ENCODE measurements around the gene SLC18B1.
A peak's percentile ranks its signal among the peaks of the same experiment; 100 is the strongest.

The SLC18B1 gene

DNA sequence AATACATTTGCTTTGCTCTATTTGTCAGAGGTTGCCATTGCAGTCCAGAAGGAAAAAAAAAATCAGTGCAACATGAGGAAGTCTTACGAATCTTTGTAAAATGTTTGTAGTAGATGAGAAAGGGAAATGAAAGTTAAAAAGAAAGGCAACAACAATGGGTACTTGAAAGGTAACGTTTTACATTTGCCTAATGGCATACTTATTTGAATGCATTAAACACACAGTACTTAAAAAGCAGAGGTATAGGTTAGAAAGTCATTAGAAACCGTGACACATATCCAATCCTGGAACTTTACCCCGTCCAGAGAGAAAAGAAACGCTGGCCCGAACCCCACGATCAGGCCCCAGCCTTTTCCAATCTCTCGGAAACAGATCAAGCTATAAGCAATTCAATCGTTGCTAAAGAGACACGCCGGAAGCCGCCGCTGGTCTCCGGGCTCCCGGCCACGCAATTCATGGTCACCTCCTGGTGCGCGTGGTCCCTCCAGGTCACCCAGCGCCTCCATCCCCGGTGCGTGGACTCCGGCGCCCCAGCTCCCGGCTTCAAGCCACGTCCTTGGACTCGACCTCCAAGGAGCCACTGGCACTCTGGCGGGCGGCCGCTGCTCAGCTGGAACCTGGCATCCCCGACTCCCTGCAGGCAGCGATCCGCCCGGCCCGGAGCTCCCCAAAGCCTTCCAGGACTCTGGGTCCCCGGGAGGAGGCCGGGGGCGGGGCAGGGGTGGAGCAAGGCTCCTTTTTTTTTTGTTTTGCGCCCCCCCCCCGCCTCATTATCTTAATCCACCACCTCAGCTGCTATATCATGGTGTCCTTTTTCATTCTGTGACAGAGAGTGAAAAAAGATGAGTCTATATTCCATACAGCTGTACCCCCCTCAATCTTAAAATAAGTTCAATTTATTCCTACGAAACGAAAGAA is at the start of gene SLC18B1:
Gene SLC18B1 (minus strand): TSS at position 687 of the 918 bp plus-strand sequence. CDS start 181 bp downstream, at position 506.
- DNase-seq: peak; percentile 53

DNA sequence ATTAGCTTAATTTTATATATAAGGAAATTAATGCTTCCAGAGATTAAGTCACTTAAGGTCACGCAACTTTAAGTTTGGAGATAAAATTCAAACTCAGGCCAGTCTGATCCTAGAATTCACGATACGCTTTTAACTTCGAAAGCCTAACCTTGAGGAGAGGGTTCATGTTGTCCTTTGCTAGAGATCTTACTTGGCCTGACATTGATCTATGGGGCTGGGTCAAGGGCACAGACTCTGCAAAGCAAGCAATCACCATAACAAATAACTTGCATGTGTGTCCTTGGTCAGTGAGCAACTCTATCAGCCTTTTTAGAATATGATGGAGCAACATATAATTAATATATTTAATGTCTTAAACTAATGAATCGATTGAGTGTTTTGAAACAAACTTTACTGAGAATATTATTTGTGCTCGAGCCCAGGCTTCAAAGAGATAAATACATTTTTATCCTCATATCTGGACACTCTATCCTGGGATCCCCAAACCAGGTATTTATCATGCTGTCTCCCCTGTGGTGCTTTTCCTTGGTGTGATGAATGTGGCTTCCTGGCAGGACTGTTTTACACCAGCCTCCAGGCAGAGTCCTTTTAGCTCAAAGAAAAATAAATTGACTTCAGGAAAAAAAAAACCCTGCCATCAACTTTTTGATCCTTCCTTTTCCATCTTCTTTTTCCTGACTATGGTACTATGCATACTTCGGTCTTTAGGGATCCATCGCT is 45.0 kb upstream of the SLC18B1 start:
- DNase-seq: no peak

DNA sequence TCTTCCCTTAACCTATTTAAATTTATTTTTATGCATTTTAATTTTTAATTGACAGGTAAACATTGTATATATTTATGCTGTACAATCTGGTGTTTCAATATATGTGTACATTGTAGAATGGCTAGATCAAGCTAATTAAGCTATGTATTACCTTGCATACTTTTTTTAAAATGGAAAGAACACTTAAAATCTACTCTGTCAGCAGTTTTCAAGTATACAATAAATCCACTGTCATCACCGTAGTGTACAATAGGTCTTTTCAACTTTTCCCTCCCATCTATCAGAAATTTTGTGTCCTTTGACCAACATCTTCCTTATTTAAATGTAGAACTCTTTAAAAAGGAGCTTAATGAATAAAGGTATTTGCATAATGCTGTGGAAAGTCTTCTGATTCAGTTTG is 43.5 kb upstream of the SLC18B1 start:
- no peak for DNase-seq

DNA sequence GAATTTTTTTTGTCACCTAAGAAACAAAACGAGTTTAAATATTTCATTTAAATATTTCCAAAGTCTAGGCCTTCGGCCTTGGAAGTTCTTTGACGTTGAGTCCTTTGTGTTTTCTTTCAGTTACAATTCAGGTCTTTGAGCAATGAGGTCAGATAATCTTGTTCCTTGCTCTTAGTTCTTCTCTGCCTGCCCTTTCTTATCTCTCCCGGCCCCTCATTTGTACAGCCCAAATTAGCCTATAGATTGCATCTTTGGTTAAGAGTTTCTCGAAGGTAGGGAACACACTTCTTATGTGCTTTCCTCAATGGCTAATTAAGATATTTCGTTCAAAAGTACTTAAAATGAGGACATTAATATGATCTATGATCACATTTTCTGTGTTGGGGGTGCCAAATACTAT is 34.5 kb upstream of the SLC18B1 start:
- DNase-seq: no peak

DNA sequence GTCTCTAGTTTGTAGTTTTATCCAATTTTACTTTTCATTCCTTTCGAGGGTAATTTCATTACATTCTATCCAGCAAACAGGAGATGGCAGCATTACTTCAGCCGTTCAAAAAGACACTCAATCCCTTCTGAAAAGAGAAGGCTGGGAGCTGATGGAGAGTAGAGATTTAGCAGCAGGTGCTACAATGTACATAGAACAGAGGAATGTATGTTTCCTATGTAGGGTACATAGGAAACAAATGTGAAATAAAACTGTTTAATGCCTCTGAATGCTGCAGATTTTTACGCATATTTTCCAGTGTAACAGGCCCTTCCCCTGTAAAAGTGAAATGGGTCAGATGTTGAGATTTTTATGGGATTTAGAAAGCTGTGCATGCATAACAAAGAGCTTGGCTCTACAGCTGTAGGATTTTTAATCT is 31.9 kb upstream of the SLC18B1 start:
- no peak for DNase-seq

DNA sequence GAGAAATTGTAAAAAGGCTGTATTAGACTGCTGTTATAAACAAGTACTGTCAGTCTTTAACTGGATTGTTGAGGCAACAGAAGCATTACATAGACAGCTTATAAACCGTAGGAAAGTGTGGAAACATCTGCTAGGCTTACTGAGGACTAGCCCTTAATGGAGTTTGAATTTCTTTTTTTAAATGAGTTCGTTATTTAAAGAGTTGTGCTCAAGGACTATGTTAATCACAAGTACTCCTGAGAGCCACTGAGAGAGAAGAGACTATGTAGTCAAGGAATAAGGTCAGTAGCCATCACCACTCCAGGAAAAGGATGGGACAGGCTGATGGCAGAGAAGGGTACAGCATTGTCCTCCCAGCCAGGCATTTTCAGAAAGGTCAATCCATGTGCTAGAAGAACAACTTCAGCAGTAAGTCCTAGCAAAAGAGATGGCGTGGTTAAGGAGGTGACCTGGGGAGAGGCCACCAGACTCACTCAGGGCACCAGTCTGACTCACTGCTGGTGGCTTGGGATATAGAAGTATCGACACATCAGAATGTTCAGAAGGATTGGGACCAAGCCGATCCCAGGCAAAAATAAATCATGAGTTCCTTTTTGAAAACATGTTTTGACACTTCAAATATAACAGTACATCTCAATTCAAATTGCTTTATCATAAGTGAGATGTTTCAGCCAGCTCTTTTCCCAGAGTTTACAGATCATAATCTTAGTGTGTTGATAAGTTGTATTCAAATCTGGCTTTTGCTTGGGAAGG is 22.4 kb upstream of the SLC18B1 start:
- no peak for DNase-seq

DNA sequence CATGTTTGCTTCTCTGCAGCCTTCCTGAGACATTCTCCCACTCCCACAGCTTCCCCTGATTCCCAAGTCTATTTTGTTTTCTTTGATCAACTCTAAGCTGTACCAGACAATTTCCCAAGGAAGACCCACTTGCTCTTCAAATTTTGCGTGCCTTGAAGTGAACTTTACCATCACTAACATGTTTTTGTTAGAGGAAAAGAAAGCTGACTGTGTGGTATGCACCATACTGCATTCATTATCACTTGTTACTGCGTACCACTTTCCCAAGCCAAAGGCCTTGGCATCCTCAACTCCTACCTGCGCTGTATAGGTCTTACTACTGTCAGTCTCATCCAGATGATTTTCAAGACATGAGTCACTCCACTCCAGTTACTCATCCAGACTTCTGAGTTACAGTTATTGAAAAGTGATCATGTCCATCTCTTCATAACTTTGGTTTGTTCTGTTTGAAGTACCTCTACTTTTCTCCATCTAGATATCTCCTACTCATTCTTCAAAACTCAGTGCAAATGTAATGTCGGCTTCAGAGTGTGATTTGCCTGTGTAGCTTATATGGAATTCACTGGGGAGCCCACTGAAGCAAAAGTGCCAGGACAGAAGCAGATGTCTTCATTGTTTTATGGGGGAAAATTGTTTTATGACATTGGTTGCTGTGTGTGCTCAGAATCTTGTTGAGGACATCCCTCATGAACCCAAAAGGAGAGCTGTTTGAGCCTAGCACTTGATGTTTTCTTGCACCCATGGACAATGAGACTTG is 21.1 kb upstream of the SLC18B1 start:
- no peak for DNase-seq

DNA sequence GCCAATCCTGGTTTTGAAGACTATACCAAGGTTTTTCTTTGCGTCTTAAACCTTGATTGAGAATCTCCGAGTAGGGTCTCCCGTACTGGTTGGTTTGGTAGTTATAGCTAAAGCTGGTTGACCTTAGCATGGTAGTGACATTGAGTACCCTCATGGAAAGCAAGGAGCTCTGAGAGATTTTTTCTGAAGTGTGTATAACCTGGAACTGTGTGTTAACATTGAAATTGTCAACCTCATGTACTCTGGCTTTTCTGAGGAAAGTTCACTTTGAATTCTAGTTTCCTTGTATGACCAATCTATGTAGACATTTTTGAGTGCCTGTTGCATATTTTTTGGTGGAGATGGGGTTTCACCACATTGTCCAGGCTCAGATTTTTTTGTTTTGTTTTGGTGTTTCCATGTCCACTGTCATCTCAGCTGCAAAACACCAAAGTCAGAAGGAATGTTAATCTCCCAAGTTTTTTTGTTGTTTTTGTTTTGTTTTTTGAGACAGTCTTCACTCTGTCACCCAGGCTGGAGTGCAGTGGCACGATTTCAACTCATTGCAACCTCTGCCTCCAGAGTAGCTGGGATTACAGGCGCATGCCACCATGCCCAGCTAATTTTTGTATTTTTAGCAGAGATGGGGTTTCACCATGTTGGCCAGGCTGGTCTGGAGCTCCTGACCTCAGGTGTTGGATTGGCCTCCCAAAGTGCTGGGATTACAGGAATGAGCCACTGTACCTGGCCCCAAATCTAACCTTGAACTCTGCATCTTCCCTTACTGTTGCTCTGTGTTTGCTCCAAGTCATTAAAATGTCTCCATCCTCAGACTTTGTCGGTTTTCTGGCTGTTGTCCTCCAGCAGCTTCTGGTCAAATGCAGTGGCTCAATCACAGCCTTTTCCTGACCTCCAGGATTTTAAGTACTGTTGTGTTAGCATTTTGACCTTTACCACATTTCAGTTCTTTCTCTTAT is 20.2 kb upstream of the SLC18B1 start:
- DNase-seq: no peak

DNA sequence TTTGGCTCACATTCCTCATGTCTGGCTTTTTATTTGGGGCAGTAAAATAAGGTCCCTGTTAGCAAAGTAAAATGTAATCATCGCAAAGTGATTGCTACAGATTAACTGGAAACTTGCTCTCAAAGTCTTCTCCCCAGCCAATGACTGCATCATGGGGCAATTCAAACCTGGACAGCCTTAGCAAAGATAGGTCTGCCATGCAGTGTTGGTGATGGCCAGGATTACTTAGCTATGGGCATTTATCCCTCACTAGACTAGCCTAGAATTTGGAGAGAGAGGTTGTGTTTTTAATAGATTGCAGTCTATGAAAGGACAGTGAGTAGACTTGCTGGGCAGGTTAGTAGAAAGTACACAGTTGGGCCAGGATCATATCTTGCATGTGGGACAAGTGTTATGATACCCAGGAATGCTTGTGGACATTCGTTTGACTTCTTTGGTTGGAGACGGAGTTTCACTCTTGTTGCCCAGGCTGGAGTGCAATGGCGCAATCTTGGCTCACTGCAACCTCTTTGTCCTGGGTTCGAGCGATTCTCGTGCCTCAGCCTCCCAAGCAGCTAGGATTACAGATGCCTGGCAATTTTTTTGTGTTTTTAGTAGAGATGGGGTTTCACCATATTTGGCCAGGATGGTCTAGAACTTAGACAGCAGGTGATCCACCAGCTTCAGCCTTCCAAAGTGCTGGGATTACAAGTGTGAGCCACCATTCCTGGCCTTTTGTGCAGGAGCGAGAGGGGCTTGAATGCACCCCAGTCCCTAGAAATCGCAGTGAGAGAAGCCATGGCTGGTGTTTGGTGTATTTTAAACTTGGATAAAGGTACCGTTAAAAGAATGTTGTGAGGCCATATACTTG is 19.3 kb upstream of the SLC18B1 start:
- DNase-seq: no peak

DNA sequence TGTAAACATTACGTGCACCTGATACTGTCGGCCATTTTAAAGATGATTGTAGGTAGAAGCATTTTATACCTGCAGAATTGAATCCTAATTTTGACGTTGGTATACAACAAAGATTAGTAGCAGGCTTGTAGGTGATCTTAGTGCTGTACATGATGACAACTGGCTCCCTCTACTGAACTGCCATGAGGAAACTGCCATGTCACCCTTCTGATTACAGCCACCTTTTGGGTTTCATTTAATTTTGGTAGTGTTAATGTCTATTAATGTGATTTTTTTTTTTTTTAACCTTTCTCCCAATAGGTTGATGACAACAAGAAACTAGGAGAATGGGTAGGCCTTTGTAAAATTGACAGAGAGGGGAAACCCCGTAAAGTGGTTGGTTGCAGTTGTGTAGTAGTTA is 18.2 kb upstream of the SLC18B1 start:
- no peak for DNase-seq

DNA sequence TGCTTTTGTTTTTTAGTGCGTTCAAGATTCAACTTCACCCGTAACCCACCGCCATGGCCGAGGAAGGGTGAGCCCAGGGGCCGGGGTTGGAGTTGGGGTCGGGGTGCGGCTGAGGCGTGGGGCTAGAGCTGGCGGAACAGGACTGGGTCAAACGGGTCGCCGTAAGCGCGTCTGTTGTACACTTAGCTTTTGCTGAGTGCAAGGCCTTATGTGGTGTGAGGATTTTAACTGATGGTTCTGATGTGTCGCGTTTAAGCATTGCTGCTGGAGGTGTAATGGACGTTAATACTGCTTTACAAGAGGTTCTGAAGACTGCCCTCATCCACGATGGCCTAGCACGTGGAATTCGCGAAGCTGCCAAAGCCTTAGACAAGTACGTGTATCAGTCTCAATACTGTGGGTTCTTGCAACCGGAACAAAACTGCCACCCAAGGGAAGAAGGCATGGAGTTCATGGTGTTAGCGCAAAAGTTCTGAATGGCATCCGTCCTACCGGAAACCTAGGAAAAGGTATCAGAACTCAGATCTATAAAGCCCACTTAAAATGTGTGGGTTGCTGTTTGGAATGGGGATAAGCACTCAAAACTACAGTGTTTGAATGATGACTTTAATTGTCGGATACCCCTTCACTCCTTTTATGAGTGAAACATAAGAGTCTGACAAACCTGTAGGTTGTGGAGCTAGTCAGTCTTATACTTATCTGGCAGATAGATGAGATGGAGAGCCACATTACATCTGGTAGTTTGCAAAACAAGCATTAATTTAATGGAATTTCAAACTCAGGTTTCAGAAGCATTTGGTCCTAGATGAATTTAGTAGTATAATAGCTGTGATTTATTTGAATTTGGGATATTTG is 16.5 kb upstream of the SLC18B1 start:
- no peak for DNase-seq

DNA sequence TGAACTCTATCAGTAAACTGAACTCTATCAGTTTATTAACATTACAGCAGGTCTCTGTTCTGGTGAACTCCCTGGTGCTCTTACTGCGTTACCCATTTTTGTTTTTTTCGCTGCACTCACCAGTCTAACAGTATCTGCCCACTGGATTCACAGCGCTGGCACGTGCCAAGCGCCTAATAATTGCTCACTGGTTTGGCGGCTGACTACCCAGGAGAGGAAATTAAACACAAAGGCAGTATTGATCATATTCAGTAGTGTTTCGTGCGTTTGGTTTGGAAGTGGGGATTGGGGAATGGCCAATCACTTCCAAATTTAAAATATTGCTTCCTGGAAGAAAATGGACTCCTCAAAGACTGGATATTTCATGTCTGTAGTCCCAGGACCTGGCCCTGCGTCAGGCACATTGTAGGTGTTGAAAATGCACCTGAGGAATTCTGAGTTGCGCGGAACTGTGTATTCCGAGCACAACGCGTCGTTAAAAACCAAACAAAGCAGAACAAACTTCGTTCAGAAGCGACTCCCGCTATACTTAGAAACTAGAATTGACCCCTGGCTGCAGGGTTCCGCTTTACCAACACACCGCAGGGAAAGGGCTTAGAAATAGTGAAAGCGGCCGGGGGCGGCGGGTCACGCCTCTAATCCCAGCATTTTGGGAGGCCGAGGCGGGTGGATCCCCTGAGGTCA is 14.9 kb upstream of the SLC18B1 start:
- DNase-seq: peak; percentile 18

DNA sequence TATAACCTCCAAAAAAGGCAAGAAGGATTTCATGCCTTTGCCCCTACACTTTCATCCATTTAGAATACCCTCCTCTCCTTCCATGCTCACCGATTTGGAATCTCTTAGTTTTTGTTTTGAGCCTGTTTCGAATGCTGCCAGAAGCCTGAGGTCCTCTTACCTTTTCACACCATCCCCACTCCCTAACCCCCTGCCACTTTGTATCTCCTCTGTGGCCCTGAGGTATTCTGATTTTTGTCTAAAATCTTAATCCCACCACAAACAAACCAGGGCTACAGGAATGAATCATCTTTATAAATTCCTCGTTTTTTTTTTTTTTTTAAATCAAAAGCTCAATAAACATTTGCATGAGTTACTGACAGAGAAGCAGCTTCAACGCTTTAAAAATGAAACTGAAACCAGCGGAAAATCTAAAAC is 14.3 kb upstream of the SLC18B1 start:
- DNase-seq: no peak

DNA sequence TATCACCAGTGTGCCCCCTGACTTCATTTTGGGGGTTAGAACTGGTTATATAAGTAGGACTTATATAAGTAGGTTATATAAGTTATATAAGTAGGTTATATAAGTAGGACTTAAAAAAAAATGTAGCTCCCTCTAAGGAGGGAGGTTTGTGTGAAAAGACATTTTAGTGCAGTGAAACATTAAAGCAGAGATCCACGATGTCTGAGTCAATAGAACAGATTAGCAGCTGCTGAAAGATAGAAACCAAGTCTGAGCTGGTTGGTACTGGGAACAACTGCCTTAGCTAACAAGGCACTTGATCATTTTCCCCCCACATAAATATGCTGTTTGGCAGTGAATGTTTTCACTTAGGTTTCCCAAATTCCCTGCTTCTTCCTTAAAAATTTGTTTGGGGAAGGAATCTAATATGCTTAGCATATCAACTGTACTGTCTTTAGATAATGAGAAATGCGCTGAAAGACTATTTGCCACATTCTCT is 13.9 kb upstream of the SLC18B1 start:
- DNase-seq: no peak

DNA sequence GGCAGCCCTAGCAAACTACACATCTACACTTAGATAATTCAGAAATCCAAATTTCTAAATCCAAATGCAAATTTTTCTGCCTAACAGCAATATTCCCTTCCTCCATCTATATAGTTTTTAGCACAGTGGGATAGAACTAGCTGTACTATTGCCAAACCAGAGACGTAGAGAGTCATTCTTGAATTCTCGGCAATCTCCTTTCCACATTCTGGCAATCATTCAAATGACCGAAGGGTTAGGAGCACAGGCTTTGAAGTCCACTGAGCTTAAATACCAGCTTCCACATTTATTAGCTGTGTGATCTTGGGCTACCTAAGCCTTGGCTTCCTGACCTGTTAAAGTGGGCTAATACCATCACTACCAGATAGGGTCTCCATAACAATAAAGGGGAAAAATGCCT is 12.8 kb upstream of the SLC18B1 start:
- DNase-seq: no peak

DNA sequence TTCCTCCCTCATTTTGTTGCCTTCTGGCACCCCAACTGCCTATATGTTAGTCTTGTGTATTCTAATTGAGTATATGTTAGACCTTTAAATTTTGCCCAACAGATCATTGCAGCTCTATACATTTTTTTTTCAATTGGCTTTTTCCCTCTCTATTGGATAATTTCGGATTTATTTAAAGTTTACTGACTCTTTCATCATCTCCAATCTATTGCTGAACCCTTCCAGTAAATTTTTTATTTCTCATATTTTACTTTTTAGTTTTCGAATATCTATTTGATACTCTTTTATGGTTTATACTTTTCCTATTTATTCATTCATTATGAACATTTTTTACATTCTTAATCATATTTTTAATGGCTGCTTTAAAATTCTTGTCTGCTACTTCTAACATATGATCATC is 7.1 kb upstream of the SLC18B1 start:
- no peak for DNase-seq

DNA sequence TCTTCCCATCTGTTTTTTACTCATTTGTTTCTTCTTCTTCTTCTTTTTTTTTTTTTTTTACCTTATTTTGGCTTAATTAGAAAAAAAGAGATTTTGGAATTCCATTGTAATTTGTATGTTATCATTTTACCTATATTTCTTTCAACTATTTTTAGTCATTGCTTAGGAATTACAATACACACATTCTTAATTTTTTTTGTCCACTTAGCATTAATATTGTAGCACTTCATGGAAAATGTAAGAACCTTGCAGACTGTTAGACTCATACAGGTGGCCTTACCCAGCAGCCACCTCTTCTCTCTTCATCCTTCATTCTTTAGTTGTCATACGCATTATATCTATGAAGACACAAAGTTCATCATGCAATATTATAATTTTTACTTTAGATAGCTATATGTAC is 5.8 kb upstream of the SLC18B1 start:
- DNase-seq: no peak

DNA sequence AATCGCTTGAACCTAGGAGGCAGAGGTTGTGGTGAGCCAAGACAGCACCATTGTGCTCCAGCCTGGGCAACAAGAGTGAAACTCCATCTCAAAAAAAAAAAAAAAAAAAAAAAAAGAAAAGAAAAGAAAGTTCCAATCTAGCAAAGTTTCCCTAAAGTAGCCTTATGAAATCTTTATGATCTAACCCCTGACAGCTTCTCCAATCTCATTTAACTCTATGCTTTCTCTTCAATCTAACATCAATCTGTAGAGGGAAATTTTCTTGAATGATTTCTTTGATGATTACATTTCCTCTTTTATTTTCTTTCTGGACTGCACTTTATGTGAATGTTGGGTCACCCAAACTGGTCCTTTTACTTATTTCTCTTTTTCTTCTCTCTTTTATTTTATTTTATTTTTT is 2.2 kb upstream of the SLC18B1 start:
- DNase-seq: no peak
